Measurements from ENCODE around the gene PRKAG3. TPM values are rescaled to one million over a fixed set of nuclear protein-coding genes. Genes with fewer than 3 reads are reported as not detected.

Gene PRKAG3
- total and polyA plus RNA-seq, 2 donors from 2014 or later = not detected

DNA sequence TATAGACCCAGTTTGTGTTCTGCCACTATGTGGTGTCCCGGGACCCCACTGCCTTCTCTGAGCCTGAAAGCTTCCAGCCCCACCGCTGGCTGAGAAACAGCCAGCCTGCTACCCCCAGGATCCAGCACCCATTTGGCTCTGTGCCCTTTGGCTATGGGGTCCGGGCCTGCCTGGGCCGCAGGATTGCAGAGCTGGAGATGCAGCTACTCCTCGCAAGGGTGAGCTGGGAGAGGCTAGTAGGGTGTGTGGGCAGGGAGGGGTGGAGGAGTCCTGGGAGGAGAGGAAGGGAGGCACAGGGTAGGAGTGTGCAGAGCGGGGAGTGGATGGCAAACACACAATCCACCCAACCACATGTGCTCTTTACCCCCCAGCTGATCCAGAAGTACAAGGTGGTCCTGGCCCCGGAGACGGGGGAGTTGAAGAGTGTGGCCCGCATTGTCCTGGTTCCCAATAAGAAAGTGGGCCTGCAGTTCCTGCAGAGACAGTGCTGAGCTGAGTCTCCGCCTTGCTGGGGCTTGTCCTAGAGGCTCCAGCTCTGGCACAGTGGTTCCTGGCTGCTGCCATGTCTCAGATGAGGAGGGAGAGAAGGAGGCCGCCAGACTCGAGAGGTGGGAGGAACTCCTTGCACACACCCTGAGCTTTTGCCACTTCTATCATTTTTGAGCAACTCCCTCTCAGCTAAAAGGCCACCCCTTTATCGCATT, 16.9 kb downstream of the PRKAG3 start:
- FAIRE-seq = no peak
- H3K27me3 ChIP-seq (ENCODE audit: control insufficient read depth, insufficient read depth, low read length) = no peaks in the 10 kb centered on the region
- H3K9me3 ChIP-seq (ENCODE audit: control insufficient read depth in 2 of 3, insufficient read depth in 1 of 3, low read length in 3 of 3) = no peaks in the 10 kb centered on the region
- no peak overlapping the region for H3K4me3 ChIP-seq (ENCODE audit: low read length in 3 of 3)
- TF ChIP-seq, protein P1, sequence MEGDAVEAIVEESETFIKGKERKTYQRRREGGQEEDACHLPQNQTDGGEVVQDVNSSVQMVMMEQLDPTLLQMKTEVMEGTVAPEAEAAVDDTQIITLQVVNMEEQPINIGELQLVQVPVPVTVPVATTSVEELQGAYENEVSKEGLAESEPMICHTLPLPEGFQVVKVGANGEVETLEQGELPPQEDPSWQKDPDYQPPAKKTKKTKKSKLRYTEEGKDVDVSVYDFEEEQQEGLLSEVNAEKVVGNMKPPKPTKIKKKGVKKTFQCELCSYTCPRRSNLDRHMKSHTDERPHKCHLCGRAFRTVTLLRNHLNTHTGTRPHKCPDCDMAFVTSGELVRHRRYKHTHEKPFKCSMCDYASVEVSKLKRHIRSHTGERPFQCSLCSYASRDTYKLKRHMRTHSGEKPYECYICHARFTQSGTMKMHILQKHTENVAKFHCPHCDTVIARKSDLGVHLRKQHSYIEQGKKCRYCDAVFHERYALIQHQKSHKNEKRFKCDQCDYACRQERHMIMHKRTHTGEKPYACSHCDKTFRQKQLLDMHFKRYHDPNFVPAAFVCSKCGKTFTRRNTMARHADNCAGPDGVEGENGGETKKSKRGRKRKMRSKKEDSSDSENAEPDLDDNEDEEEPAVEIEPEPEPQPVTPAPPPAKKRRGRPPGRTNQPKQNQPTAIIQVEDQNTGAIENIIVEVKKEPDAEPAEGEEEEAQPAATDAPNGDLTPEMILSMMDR (IDR thresholded peaks at IDR 0.05; ENCODE audit: borderline replicate concordance, extremely low read depth, insufficient read depth) = no peak
- H3K9ac ChIP-seq (ENCODE audit: low read length in 3 of 3) = no peak overlapping the region
- no peak overlapping the region for H3K27ac ChIP-seq (ENCODE audit: low read depth in 2 of 2, low read length in 2 of 2)
- DNase-seq = no peak
- intact Hi-C loops (cut with DNase I) = no loop called here
- H3K4me1 ChIP-seq (ENCODE audit: control insufficient read depth in 2 of 3, insufficient read depth in 2 of 3, low read depth in 1 of 3, low read length in 3 of 3) = no peaks in the 10 kb centered on the region
- peaks cover 0 to 25% (median 10%) of the 10 kb centered on the region in 3 donors for H3K36me3 ChIP-seq (ENCODE audit: control insufficient read depth in 2 of 3, insufficient read depth in 3 of 3, low read length in 3 of 3)

GRCh38 chr2:218813771-218814460, 17.7 kb downstream of the PRKAG3 start:
- intact Hi-C loops (cut with DNase I) = no loop called here
- H3K27ac ChIP-seq (ENCODE audit: low read depth in 2 of 2, low read length in 2 of 2) = no peak overlapping the region

GRCh38 chr2:218812861-218813260, 18.7 kb downstream of the PRKAG3 start:
- TF ChIP-seq, protein P1 (IDR thresholded peaks at IDR 0.05; ENCODE audit: borderline replicate concordance, extremely low read depth, insufficient read depth) = no peak
- H3K9ac ChIP-seq (ENCODE audit: low read length in 3 of 3) = no peak overlapping the region
- no peaks in the 10 kb centered on the region for H3K4me1 ChIP-seq (ENCODE audit: control insufficient read depth in 2 of 3, insufficient read depth in 2 of 3, low read depth in 1 of 3, low read length in 3 of 3)
- H3K4me3 ChIP-seq (ENCODE audit: low read length in 3 of 3) = no peak overlapping the region
- intact Hi-C loops (cut with DNase I) = no loop called here
- no peaks in the 10 kb centered on the region for H3K9me3 ChIP-seq (ENCODE audit: control insufficient read depth in 2 of 3, insufficient read depth in 1 of 3, low read length in 3 of 3)
- peaks cover 0 to 25% (median 8%) of the 10 kb centered on the region in 3 donors for H3K36me3 ChIP-seq (ENCODE audit: control insufficient read depth in 2 of 3, insufficient read depth in 3 of 3, low read length in 3 of 3)
- no peak overlapping the region for H3K27ac ChIP-seq (ENCODE audit: low read depth in 2 of 2, low read length in 2 of 2)
- FAIRE-seq (no peak), DNase-seq (no peak)
- H3K27me3 ChIP-seq (ENCODE audit: control insufficient read depth, insufficient read depth, low read length) = no peaks in the 10 kb centered on the region

More at GRCh38 chr2:218813771-218814460, 17.7 kb downstream of the PRKAG3 start:
- no peaks in the 10 kb centered on the region for H3K27me3 ChIP-seq (ENCODE audit: control insufficient read depth, insufficient read depth, low read length)
- no peaks in the 10 kb centered on the region for H3K9me3 ChIP-seq (ENCODE audit: control insufficient read depth in 2 of 3, insufficient read depth in 1 of 3, low read length in 3 of 3)
- TF ChIP-seq, protein P1 (IDR thresholded peaks at IDR 0.05; ENCODE audit: borderline replicate concordance, extremely low read depth, insufficient read depth) = no peak
- H3K4me1 ChIP-seq (ENCODE audit: control insufficient read depth in 2 of 3, insufficient read depth in 2 of 3, low read depth in 1 of 3, low read length in 3 of 3) = no peaks in the 10 kb centered on the region
- H3K36me3 ChIP-seq (ENCODE audit: control insufficient read depth in 2 of 3, insufficient read depth in 3 of 3, low read length in 3 of 3) = peaks cover 0 to 25% (median 10%) of the 10 kb centered on the region in 3 donors
- no peak overlapping the region for H3K9ac ChIP-seq (ENCODE audit: low read length in 3 of 3)
- no peak for FAIRE-seq
- DNase-seq = no peak
- H3K4me3 ChIP-seq (ENCODE audit: low read length in 3 of 3) = no peak overlapping the region

All from kidney (tissue), 14 donors.